Ureter (tissue), 1 donor: Measurements from ENCODE around the gene TGFBR1. TPM values are rescaled to one million over a fixed set of nuclear protein-coding genes. Genes with fewer than 3 reads are reported as not detected.
A peak's percentile ranks its signal among the peaks of the same experiment; 100 is the strongest.
"Not testable (repeated sequence)": the region's sequence is repeated elsewhere in the genome, so short reads cannot be mapped to it uniquely, and the experiment has no call there.

ENCODE experiments used
- DNase-seq: peaks from one replicate; pipeline ENCODE4 v3.0.0-alpha.2; 2020; ENCODE audit warnings: low spot score
- total RNA-seq: library from RNA; stranded (reverse); gene quantifications from one replicate; pipeline ENCODE4 v1.2.4, GENCODE V29; 2023
- donor health status: DM: yes; HTN: yes; CAD: no.

TGFBR1 gene
- total RNA-seq, 1 donor from 2014 or later, result 44.7 TPM

GRCh38 chr9:99076030-99076429, 28.9 kb upstream of the TGFBR1 start:
- no peak for DNase-seq

GRCh38 chr9:99076483-99077171, 28.3 kb upstream of the TGFBR1 start:
- no peak for DNase-seq

- no peak for DNase-seq
Observed at GRCh38 chr9:99078717-99079116, 26.2 kb upstream of the TGFBR1 start.

- no peak for DNase-seq
Observed at GRCh38 chr9:99079542-99079941, 25.4 kb upstream of the TGFBR1 start.

GRCh38 chr9:99083051-99083450, 21.9 kb upstream of the TGFBR1 start:
- DNase-seq, result no peak

GRCh38 chr9:99085949-99086948, 18.7 kb upstream of the TGFBR1 start:
- no peak for DNase-seq

GRCh38 chr9:99087462-99087861, 17.5 kb upstream of the TGFBR1 start:
- DNase-seq, result no peak

GRCh38 chr9:99090336-99091130, 14.4 kb upstream of the TGFBR1 start:
- DNase-seq, result no peak

- no peak for DNase-seq
Observed at GRCh38 chr9:99092643-99093491, 12.0 kb upstream of the TGFBR1 start.

- DNase-seq, result no peak
Observed at GRCh38 chr9:99093492-99093791, 11.5 kb upstream of the TGFBR1 start.

GRCh38 chr9:99095565-99095964, 9.3 kb upstream of the TGFBR1 start:
- no peak for DNase-seq

- no peak for DNase-seq
Observed at GRCh38 chr9:99096409-99096808, 8.5 kb upstream of the TGFBR1 start.

GRCh38 chr9:99099806-99100585, 4.9 kb upstream of the TGFBR1 start:
- DNase-seq, result not testable (repeated sequence)

- DNase-seq, result no peak
Observed at GRCh38 chr9:99101271-99101670, 3.6 kb upstream of the TGFBR1 start.

GRCh38 chr9:99101812-99102211, 3.1 kb upstream of the TGFBR1 start:
- no peak for DNase-seq

GRCh38 chr9:99103054-99103895, 1.6 kb upstream of the TGFBR1 start:
- DNase-seq, result no peak

- DNase-seq, result no peak
Observed at GRCh38 chr9:99103901-99104458, 933 bp upstream of the TGFBR1 start.

- peak; percentile 75 for DNase-seq
Observed at GRCh38 chr9:99105152-99106043, 485 bp downstream of the TGFBR1 start.
